ENCODE measurements around the gene MTUS2. TPM values are rescaled to one million over a fixed set of nuclear protein-coding genes. Genes with fewer than 3 reads are reported as not detected.

MTUS2 gene
- total and polyA plus RNA-seq, 2 donors (not counting 3 experiments of a cell fraction or from before 2014, with no cell fraction given): not detected

DNA sequence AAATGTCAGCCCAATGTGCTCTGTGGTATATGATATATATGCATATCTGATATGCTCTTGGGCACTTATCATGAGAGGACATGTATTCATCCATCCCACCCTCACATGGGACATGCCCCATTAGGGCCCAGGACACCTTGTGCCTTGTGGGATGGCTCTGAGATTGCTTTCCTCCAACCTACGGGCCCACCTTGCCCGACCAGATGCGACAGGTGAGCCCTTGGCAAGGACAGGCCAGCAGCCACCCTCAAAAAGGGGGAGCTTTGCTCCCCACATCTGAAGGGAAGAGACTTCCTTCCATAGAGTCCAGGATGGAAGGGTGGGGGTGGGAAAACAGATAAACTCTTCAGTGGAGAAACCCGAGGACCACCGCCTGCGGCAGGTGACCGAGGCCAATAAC, 716.7 kb downstream of the MTUS2 start:
- H2AFZ ChIP-seq (ENCODE audit: low read depth, low read length): no peak overlapping the region
- FAIRE-seq (no peak), DNase-seq (ENCODE audit: low read depth, low spot score) (no peak)
- ChIA-PET CTCF (interaction anchor here (1.5 kb wide), 2 partner anchors 29 to 65 kb away, joined by 3 to 7 read pairs; no protein-coding TSS in a partner anchor), POLR2A (no interaction called here)
- no peaks in the 10 kb centered on the region for H3K9me1 ChIP-seq (replicated peaks; ENCODE audit: control insufficient read depth, extremely low read depth, insufficient read depth, low read length)
- no peaks in the 10 kb centered on the region for H3K27me3 ChIP-seq (ENCODE audit: control insufficient read depth in 2 of 2, insufficient read depth in 2 of 2, low read length in 2 of 2)
- no peaks in the 10 kb centered on the region for H3K9me3 ChIP-seq (replicated peaks; ENCODE audit: control insufficient read depth, insufficient read depth, low read length)
- intact Hi-C loops (cut with micrococcal nuclease): no loop called here
- no peak overlapping the region for H3K4me3 ChIP-seq (replicated peaks in 1 of 3; ENCODE audit: insufficient read depth in 1 of 3, low read depth in 1 of 3, low read length in 3 of 3)
- no peak overlapping the region for H3K9ac ChIP-seq (replicated peaks; ENCODE audit: extremely low read depth, insufficient read depth, low read length)
- dilution Hi-C loops (cut with MboI; ENCODE audit: extremely low pct_ligation_motif_present, low sequenced_read_pairs): no loop called here
- no peaks in the 10 kb centered on the region for H4K20me1 ChIP-seq (replicated peaks; ENCODE audit: control insufficient read depth, extremely low read depth, insufficient read depth, low read length)
- BruUV-seq (replicated peaks): no TSS peak
- peaks cover 21% of the 10 kb centered on the region for H3K4me1 ChIP-seq (ENCODE audit: control insufficient read depth, extremely low read depth, insufficient read depth, low read length)
- no peak for TF ChIP-seq FOS (IDR thresholded peaks at IDR 0.05; ENCODE audit: borderline replicate concordance, insufficient read depth, low read length)
- no peak for TF ChIP-seq JUN (IDR thresholded peaks at IDR 0.05; ENCODE audit: borderline replicate concordance, insufficient read depth, insufficient read length, low read depth)
- TF ChIP-seq EZH2 (IDR thresholded peaks at IDR 0.05; ENCODE audit: borderline replicate concordance, low read depth, low read length, severe bottlenecking): no peak
- peaks cover 48% of the 10 kb centered on the region for H3K79me2 ChIP-seq (ENCODE audit: control insufficient read depth, insufficient read depth, low read length)
- H3K4me2 ChIP-seq (ENCODE audit: insufficient read depth, low read length): no peak overlapping the region
- H3K36me3 ChIP-seq (ENCODE audit: control insufficient read depth in 2 of 2, extremely low read depth in 1 of 2, insufficient read depth in 2 of 2, low read length in 2 of 2): peaks cover 9 to 13% of the 10 kb centered on the region in 2 experiments
- H3K27ac ChIP-seq (ENCODE audit: insufficient read depth, low read depth, low read length): no peak overlapping the region

DNA sequence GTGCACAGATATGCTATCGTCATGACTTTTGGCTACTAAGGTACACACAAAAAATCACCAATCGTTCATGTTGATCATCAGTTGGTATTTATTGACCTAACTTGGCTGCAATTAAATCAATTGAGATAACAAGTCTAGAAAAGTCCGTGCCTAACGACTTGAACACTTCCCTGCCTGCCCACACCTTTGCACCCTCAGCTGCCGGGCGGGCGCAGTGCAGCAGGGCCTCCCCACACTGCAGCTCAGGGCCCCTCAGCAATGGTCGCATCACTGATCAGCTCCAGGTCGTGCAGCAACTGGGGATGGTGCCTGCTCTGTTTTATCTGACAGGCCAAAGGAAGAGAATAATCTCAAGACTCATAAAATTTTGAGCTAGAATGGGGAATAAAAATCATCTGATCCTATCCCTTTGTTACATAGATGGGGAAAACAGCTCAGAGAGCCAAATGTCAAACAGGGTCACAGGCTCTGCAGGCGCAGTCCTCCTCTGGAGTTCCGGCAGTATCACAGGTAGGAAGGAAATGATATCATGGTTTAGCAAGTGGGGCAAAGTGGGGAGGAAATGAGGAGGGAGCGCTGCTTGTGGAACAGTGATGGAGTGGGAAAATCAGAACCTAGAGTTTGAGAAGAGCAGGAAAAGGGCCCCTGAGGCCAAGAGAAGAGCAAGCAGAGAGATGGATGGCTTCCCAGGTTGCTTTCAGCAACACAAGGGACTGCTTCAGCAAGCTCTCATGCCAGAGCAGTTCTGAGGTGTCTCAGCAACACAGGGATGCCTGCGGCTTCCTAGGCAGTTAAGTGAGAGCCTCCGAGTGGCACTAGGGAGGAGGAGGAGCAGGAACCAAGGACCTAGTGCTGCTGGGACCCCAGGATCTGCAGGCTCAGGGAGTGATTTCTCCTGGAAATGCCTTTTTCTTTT, 717.9 kb downstream of the MTUS2 start:
- Histone ChIP-seq H4K20me1 (replicated peaks; ENCODE audit: control insufficient read depth, extremely low read depth, insufficient read depth, low read length) (no peaks in the 10 kb centered on the region), H3K79me2 (ENCODE audit: control insufficient read depth, insufficient read depth, low read length) (peaks cover 58% of the 10 kb centered on the region), H3K4me2 (ENCODE audit: insufficient read depth, low read length) (peak overlapping the region; percentile 14), H3K4me3 (replicated peaks in 1 of 3; ENCODE audit: insufficient read depth in 1 of 3, low read depth in 1 of 3, low read length in 3 of 3) (no peak overlapping the region), H3K36me3 (ENCODE audit: control insufficient read depth in 2 of 2, extremely low read depth in 1 of 2, insufficient read depth in 2 of 2, low read length in 2 of 2) (peaks cover 6 to 13% of the 10 kb centered on the region in 2 experiments), H3K9me3 (replicated peaks; ENCODE audit: control insufficient read depth, insufficient read depth, low read length) (no peaks in the 10 kb centered on the region), H3K27ac (ENCODE audit: insufficient read depth, low read depth, low read length) (peak overlapping the region; percentile 15), H3K9me1 (replicated peaks; ENCODE audit: control insufficient read depth, extremely low read depth, insufficient read depth, low read length) (no peaks in the 10 kb centered on the region), H3K27me3 (ENCODE audit: control insufficient read depth in 2 of 2, insufficient read depth in 2 of 2, low read length in 2 of 2) (no peaks in the 10 kb centered on the region), H3K4me1 (ENCODE audit: control insufficient read depth, extremely low read depth, insufficient read depth, low read length) (peaks cover 21% of the 10 kb centered on the region), H2AFZ (ENCODE audit: low read depth, low read length) (no peak overlapping the region), H3K9ac (replicated peaks; ENCODE audit: extremely low read depth, insufficient read depth, low read length) (no peak overlapping the region)
- TF ChIP-seq, protein P1, sequence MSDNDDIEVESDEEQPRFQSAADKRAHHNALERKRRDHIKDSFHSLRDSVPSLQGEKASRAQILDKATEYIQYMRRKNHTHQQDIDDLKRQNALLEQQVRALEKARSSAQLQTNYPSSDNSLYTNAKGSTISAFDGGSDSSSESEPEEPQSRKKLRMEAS (IDR thresholded peaks at IDR 0.05; ENCODE audit: insufficient read depth, insufficient read length): no peak
- TF ChIP-seq MYC (IDR thresholded peaks at IDR 0.05; ENCODE audit: low read depth, low read length) (no peak), EZH2 (IDR thresholded peaks at IDR 0.05; ENCODE audit: borderline replicate concordance, low read depth, low read length, severe bottlenecking) (no peak), JUN (IDR thresholded peaks at IDR 0.05; ENCODE audit: borderline replicate concordance, insufficient read depth, insufficient read length, low read depth) (peak; percentile 16), GATA2 (IDR thresholded peaks at IDR 0.05; ENCODE audit: insufficient read depth, insufficient read length, low read depth, low read length) (peak; percentile 53)
- TF ChIP-seq, protein P2, sequence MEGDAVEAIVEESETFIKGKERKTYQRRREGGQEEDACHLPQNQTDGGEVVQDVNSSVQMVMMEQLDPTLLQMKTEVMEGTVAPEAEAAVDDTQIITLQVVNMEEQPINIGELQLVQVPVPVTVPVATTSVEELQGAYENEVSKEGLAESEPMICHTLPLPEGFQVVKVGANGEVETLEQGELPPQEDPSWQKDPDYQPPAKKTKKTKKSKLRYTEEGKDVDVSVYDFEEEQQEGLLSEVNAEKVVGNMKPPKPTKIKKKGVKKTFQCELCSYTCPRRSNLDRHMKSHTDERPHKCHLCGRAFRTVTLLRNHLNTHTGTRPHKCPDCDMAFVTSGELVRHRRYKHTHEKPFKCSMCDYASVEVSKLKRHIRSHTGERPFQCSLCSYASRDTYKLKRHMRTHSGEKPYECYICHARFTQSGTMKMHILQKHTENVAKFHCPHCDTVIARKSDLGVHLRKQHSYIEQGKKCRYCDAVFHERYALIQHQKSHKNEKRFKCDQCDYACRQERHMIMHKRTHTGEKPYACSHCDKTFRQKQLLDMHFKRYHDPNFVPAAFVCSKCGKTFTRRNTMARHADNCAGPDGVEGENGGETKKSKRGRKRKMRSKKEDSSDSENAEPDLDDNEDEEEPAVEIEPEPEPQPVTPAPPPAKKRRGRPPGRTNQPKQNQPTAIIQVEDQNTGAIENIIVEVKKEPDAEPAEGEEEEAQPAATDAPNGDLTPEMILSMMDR (IDR thresholded peaks at IDR 0.05; ENCODE audit: extremely low read depth in 1 of 2, insufficient read depth in 1 of 2, low read depth in 1 of 2, low read length in 2 of 2): no peak
- ChIA-PET CTCF (interaction anchor here (1.0 to 1.5 kb wide), 7 partner anchors 10 to 170 kb away, joined by 3 to 7 read pairs (median 3); no protein-coding TSS in a partner anchor), POLR2A (no interaction called here)
- DNase-seq (ENCODE audit: low read depth, low spot score) (peak; percentile 26), FAIRE-seq (peak; percentile 74)
- BruUV-seq (replicated peaks): no TSS peak
- dilution Hi-C loops (cut with MboI; ENCODE audit: extremely low pct_ligation_motif_present, low sequenced_read_pairs) (no loop called here), intact Hi-C loops (cut with micrococcal nuclease) (loop anchor here (1.0 to 2.0 kb wide), 2 partner anchors 9 to 57 kb away; partner anchors contain the start of gene SLC7A1)
